GM23248 (cell line): Measurements from ENCODE around the gene KLC1.

ENCODE experiments used
- EZH2 ChIP-seq: fragments of 200-600 bp; sonication (generic); IDR thresholded peaks from 2 replicates; pipeline ENCODE4 v1.6.1; 2018; ENCODE audit warnings: antibody characterized with exemption, mild to moderate bottlenecking; ENCODE audit not compliant: insufficient read depth, poor library complexity, severe bottlenecking
- EZH2phosphoT487 ChIP-seq: fragments of 200-600 bp; sonication (generic); IDR thresholded peaks from 2 replicates; pipeline ENCODE4 v1.6.1; 2018; ENCODE audit warnings: antibody characterized with exemption, moderate library complexity, mild to moderate bottlenecking, low read depth; ENCODE audit not compliant: insufficient read depth

DNA sequence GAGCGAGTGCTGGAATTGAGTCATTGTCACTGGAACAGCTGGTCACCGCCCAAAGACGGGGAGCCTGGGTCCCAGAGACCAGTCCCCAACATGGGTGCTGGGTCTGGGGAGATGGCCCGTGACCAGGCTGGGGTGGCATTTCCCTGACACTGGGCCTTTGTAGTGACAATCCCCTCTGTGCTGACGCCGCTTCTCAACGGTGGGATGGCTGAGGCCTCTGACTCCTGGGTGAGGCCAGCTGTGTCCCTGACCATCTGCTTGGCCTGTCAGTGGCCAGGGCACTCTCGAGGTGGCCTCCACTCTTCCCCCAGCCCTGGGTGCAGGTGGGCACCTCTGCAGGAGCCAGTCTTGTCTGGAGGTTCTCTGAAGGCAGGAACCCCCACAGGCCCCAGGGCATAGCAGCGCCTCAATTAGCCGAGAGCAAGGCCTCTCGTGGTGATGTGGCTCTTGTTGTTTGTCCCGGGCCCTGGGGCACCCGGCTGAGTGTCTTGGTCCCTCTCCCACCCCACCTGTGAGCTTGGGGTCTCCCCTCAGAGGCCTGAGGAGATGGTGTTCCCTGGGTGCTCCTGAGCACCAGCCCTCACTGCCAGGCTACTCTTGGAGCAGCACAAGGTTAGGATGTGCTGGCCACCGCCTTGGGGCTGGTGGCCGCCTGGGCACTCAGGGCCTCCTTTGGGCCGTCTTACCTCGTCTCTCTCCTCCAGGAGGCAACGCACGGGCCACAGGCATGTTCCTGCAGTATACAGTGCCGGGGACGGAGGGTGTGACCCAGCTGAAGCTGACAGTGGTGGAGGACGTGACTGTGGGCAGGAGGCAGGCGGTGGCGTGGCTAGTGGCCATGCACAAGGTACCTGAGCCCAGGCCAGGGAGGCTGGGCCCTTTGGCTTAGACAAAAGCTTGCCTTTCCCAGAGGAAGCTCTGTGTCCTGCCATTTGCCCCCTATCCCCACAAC is 103.2 kb downstream of the KLC1 start:
- TF ChIP-seq EZH2phosphoT487: no peak
- TF ChIP-seq EZH2: no peak
